ENCODE results near the gene MYO16.

GRCh38 chr13:109100705-109101304 is 471.4 kb downstream of the MYO16 start:
- TF ChIP-seq CTCF (IDR thresholded peaks at IDR 0.05; ENCODE audit: low read depth, low read length, poor library complexity, severe bottlenecking) (no peak), EZH2phosphoT487 (IDR thresholded peaks at IDR 0.05; ENCODE audit: borderline replicate concordance, low read length) (no peak)
